ENCODE measurements around the gene NACC1. TPM values are rescaled to one million over a fixed set of nuclear protein-coding genes. Genes with fewer than 3 reads are reported as not detected.
A peak's percentile ranks its signal among the peaks of the same experiment; 100 is the strongest.

The NACC1 gene
- total and polyA plus RNA-seq, 2 of the 8 experiments (the other 6 are each of a cell fraction or from before 2014, with no cell fraction given): 234 to 301 TPM

DNA sequence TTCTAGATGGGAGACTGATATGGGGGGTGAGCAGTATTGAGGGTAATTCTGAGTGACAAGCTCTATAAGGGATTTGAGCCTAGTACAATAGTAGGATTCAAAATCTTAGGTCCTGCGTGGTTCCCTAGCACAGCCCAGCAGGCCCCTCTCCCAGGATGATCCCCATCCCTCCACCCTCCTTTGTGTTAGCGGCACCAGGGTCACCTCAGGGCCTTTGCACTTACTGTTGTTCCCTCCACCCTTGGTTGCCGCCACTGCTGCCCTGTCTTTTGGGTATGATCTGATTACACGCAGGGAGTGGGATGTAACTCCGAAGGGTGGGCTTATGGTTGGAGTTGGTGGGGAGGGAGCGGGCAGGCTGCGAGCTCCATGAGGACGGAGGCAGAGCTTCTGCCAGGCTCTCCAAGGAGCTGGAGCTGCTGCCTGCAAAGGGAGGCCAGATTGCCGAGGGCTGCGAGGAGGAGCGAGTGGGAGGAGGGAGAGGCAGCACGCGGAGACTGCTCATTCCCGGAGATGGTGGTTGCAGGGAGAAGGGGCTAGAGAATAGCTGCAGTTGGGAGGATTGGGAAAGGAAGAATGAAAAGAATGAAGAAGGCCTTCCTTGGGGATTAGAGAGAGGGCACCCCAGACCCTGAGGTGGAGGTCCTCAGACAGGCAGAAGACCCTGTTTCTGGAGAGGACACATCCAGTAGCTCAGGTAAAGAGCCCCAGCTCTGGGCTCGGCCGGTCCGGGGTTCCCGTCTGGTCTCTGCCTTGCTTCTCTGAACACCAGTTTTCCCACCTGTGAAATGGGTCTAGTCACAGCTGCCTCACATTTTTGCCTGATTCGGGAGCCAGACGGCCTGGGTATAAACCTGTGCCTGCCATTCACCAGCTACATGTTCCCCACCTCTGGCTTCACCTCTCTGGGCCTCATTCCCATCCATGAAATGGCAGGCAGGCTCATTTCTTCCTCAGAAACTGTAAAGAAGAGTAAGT lies 5.2 kb downstream of the NACC1 start:
- Histone ChIP-seq H2BK15ac (ENCODE audit: low read length) (no peak overlapping the region), H3K36me3 (ENCODE audit: control insufficient read depth in 2 of 4, insufficient read depth in 4 of 4, low read length in 3 of 4) (peaks cover 4 to 11% (median 6%) of the 10 kb centered on the region in 4 experiments; a peak in 5 of 8 replicates), H3K23ac (ENCODE audit: insufficient read length) (no peak overlapping the region), H4K91ac (replicated peaks; ENCODE audit: insufficient read length, low read length) (no peak overlapping the region), H4K20me1 (replicated peaks in 1 of 2; ENCODE audit: control insufficient read depth in 1 of 2, insufficient read depth in 2 of 2, low read length in 2 of 2) (peaks cover 57 to 70% of the 10 kb centered on the region in 2 experiments), H3K27ac (ENCODE audit: low read depth, low read length) (no peak overlapping the region; the same call in 1 of the 2 replicates), H3K9me3 (ENCODE audit: insufficient read depth in 2 of 2, low read depth in 1 of 2, low read length in 1 of 2) (no peaks in the 10 kb centered on the region), H3K4ac (replicated peaks; ENCODE audit: insufficient read length, low read depth, low read length) (no peak overlapping the region), H3K9ac (replicated peaks in 1 of 4; ENCODE audit: extremely low read depth in 1 of 4, low read depth in 3 of 4, low read length in 3 of 4) (no peak overlapping the region), H3K4me1 (replicated peaks in 1 of 4; ENCODE audit: control insufficient read depth in 3 of 4, insufficient read depth in 4 of 4, low read length in 3 of 4) (peaks cover 14 to 36% (median 25%) of the 10 kb centered on the region in 4 experiments), H4K5ac (ENCODE audit: insufficient read length, low read depth, low read length) (no peak overlapping the region), H2BK20ac (ENCODE audit: low read length) (no peak overlapping the region), H4K8ac (ENCODE audit: extremely low read depth, insufficient read depth, low read length) (peak overlapping the region; percentile 28), H3K79me2 (ENCODE audit: control insufficient read depth in 1 of 2, insufficient read depth in 2 of 2, low read length in 2 of 2) (peaks cover 65 to 97% of the 10 kb centered on the region in 2 experiments), H3K56ac (replicated peaks; ENCODE audit: insufficient read length, low read depth, low read length) (no peak overlapping the region), H3K18ac (ENCODE audit: extremely low read depth, low read length) (no peak overlapping the region), H2AFZ (ENCODE audit: low read length) (no peak overlapping the region), H2BK120ac (replicated peaks; ENCODE audit: low read depth, low read length) (no peak overlapping the region), H2BK5ac (ENCODE audit: low read depth, low read length) (0 out of 2 replicates have a peak overlapping the region, but pooled peaks have one; percentile 71), H2AK5ac (ENCODE audit: low read depth, low read length) (no peak overlapping the region), H3K14ac (ENCODE audit: insufficient read length) (no peak overlapping the region), H3K27me3 (replicated peaks in 1 of 4; ENCODE audit: control insufficient read depth in 3 of 4, extremely low read depth in 1 of 4, insufficient read depth in 3 of 4, low read length in 3 of 4) (no peaks in the 10 kb centered on the region), H3K79me1 (ENCODE audit: low read depth, low read length) (peaks cover 42% of the 10 kb centered on the region), H3K4me3 (ENCODE audit: extremely low read depth in 1 of 4, insufficient read depth in 2 of 4, low read depth in 3 of 4, low read length in 4 of 4) (no peak overlapping the region), H2BK12ac (ENCODE audit: low read depth, low read length) (no peak overlapping the region), H3K23me2 (ENCODE audit: low read depth, low read length) (peaks cover 6% of the 10 kb centered on the region; the same call in 1 of the 2 replicates), H3K4me2 (ENCODE audit: insufficient read depth in 1 of 2, low read depth in 2 of 2, low read length in 2 of 2) (no peak overlapping the region)
- 88% methylated on average over 20 of the region's 20 CpGs; no CpG with 5 or more reads in 1 of the 2 experiments for WGBS, 2 experiments (ENCODE audit: extremely low coverage in 1 of 2, insufficient coverage in 1 of 2, insufficient read length in 1 of 2, insufficient replicate concordance in 2 of 2, low coverage in 1 of 2, low lambda C conversion rate in 2 of 2, missing lambda C conversion rate in 1 of 2)
- ChIA-PET CTCF (ENCODE audit: partially characterized antibody) (interaction anchor here (1.0 to 2.3 kb wide), 4 partner anchors 15 to 62 kb away, joined by 3 to 10 read pairs (median 4); no protein-coding TSS in a partner anchor), POLR2A (ENCODE audit: partially characterized antibody) (interaction anchor here (0.5 to 19.5 kb wide), 11 partner anchors 9 to 143 kb away, joined by 3 to 228 read pairs (median 8); partner anchors contain the start of genes IER2 and STX10)
- DNase-seq (ENCODE audit: low read depth in 1 of 2, low spot score in 2 of 2) (no peak), FAIRE-seq (no peak)
- no peak for TF ChIP-seq TCF12 (IDR thresholded peaks at IDR 0.05; ENCODE audit: low read depth, low read length)
- peak; percentile 58; the same call in 1 of the 2 replicates for TF ChIP-seq KDM1A (IDR thresholded peaks at IDR 0.05; ENCODE audit: borderline replicate concordance, low read length)

All from H1 (cell line).